ENCODE measurements around the gene CNST.

DNA sequence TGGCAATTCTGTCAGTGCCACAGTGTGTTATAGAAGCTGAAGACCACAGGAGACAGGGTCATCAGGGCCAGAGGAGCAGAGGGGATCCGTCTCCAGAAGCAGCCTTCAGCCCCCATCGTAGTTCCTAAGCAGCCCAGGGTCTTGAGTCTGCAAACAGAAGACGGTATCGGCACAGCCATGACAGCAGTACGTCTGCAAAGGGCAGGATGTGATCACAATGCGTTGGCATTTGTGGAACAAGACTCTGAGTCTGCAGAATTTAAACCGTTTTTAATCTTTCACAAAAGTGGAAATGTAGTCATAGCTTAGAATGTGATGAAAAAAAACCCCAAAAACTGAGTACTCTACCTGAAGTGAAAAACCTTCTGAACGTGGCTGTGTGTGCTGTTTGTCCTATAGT lies 113.9 kb downstream of the CNST start:
- TF ChIP-seq, protein P1, sequence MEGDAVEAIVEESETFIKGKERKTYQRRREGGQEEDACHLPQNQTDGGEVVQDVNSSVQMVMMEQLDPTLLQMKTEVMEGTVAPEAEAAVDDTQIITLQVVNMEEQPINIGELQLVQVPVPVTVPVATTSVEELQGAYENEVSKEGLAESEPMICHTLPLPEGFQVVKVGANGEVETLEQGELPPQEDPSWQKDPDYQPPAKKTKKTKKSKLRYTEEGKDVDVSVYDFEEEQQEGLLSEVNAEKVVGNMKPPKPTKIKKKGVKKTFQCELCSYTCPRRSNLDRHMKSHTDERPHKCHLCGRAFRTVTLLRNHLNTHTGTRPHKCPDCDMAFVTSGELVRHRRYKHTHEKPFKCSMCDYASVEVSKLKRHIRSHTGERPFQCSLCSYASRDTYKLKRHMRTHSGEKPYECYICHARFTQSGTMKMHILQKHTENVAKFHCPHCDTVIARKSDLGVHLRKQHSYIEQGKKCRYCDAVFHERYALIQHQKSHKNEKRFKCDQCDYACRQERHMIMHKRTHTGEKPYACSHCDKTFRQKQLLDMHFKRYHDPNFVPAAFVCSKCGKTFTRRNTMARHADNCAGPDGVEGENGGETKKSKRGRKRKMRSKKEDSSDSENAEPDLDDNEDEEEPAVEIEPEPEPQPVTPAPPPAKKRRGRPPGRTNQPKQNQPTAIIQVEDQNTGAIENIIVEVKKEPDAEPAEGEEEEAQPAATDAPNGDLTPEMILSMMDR (conservative IDR thresholded peaks at IDR 0.05), result no peak
- TF ChIP-seq ZFX (IDR thresholded peaks at IDR 0.05), result no peak
